GM12892 (cell line): Measurements from ENCODE around the gene MOB3B.
A peak's percentile ranks its signal among the peaks of the same experiment; 100 is the strongest.

Experiments
- DNase-seq: peaks from one replicate; pipeline ENCODE4 v3.0.0; 2011; ENCODE audit not compliant: insufficient read length
- FAIRE-seq: peaks from 2 replicates; lab custom pipeline; 2011; peaks lifted over from hg19 to GRCh38; lab: Jason Lieb, UNC
- POLR2A ChIP-seq: IDR thresholded peaks from 2 replicates; pipeline ENCODE4 v1.6.1; 2011; ENCODE audit warnings: low read depth, low read length, control low read depth
- POLR2AphosphoS5 ChIP-seq: IDR thresholded peaks from 2 replicates; pipeline ENCODE4 v1.6.1; 2011; ENCODE audit warnings: low read depth, low read length, control low read depth
- TAF1 ChIP-seq: IDR thresholded peaks from 2 replicates; pipeline ENCODE4 v1.6.1; 2011; ENCODE audit warnings: low read depth, mild to moderate bottlenecking, control low read depth, low read length, borderline replicate concordance

MOB3B gene

DNA sequence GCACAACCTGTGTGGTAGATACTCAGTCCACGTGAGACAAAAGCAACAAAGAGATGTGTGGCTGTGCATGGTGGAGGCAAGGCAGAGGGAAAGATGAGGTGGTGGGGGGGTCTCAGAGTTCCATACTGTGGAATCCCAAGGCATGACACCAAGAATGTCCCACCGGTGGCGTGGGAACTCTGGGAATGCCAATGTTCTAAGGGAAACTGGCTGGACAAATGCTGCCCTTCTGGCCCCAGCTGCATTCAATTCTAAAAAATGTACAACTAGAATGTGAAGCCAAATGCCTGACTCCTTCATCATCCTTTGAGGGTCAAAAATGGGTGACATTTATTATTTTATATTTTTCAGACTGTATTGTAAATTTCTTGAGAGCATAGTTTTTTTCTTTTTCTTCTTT, 174.4 kb downstream of the MOB3B start:
- FAIRE-seq = no peak
- no peak for TF ChIP-seq POLR2AphosphoS5
- no peak for TF ChIP-seq POLR2A
- TF ChIP-seq TAF1 = no peak
- DNase-seq = no peak

DNA sequence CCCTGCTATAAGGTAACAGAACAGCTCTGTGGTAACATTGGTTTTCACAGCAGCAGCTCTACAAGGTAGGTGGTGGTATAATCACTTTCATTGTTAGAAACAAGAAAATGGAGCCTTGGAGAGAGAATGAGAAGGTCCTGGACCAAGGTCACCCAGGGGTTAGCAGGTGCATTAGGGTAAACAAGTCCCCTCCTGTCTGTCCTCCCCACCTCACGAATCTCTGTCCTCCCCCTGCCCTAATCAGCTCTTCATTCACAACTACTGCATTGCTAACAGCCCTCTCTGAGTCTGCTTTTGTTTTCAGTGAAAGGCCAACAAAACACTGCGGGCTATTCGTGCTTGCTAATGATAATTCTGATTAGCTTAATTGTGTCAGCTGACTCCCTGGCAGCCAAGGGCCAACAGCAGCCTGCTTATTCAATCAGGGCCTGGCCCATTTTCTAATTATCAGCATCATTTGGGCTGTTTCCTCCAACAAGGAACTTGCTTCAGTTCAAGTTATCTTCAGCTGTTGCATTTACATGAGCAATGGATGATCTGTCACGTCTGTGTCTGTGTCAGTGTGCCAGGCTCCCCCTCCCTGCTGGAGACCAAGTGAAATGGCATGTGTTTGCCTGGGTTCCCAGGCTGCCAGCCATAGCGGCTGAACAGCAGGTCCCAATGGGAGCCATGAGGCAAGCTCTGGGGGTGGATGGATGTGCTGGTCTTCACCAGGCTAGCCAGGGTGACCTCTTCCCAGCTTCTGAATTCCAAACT, 176.0 kb downstream of the MOB3B start:
- TF ChIP-seq TAF1 (no peak), POLR2A (no peak), POLR2AphosphoS5 (no peak)
- FAIRE-seq (no peak), DNase-seq (no peak)

- FAIRE-seq (no peak), DNase-seq (no peak)
- TF ChIP-seq POLR2AphosphoS5 (no peak), POLR2A (no peak)
Observed at GRCh38 chr9:27353166-27353473, 176.5 kb downstream of the MOB3B start.

DNA sequence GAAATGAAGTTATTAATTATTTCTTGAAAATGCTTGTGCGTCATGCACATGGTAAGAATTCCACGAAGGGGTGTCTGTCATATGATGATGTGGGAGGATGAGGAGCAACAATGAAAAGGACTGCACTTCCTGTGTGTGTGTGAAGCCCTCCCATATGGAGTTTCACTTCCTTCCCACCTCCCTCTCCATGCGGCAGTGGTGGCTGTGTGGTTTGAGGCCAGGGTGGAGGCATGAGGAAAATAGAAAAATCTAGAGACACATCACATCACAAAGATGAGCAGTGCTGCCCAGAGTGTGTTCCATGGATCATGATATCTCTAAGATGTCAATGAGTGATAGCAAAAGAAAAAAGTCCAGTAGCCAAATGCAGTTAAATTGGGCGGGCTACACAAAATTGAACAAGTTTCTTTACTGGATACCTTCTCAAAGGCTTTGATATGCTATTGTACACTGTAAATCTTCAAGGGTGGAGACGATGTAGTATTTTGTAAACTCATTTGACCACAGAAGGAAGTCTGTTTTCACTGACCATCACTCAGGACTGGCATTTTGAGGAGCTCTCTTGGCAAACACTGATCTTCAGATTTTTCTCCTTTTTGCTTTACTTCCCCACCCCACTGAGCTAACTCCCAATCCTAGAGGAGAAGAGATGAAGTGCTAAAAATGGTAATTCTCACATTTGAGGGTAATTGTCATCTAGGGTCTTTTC, 177.0 kb downstream of the MOB3B start:
- FAIRE-seq = peak; percentile 57
- TF ChIP-seq TAF1 (no peak), POLR2A (no peak), POLR2AphosphoS5 (no peak)
- no peak for DNase-seq

- no peak for DNase-seq
- FAIRE-seq = no peak
- TF ChIP-seq POLR2A (no peak), TAF1 (no peak), POLR2AphosphoS5 (no peak)
Observed at GRCh38 chr9:27351438-27351837, 178.2 kb downstream of the MOB3B start.

DNA sequence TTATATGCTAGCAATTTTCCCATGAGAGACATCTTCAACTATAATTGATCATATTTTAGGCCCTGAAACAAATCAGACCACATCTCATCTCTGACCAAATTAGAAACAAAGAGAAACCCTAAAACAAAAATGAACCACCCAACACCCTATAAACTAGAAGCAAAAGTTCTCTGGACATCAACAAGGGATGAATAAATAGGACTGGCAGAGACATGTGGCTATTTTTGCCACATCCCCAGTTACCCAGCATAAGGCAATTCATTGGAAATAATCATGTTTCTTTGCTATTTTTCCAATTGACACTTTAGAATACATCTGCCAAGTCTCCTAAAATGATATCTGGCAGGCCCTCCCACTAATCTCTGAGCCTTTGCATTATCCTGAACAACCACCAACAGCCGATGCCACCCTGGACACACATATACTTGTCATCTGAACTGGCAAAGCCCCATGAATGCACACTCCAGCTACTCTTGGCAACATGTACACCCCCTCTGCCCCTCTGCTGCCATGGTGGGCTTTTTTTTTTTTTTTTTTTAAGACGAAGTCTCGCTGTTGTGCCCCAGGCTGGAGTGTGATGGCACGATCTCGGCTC, 179.1 kb downstream of the MOB3B start:
- TF ChIP-seq POLR2AphosphoS5 (no peak), POLR2A (no peak), TAF1 (no peak)
- DNase-seq = no peak
- no peak for FAIRE-seq

DNA sequence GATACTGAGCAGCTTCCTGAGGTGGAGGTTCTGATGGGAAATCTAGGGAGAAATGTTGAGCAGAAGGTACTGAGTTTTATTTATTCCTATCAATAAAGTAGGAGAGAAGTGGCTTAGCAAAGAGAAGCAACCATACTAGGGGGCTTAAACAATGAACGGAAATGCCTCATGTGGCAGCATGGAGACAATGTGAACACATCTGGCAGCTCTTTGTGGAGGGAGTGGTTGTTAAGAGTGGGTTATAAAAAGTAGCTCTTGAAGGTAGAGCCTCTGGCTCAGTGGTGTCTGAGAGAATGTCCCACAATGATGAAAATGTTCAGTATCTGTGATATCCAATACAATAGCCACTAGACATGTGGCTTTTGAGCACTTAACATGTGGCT, 179.9 kb downstream of the MOB3B start:
- DNase-seq (no peak), FAIRE-seq (no peak)
- TF ChIP-seq POLR2A = no peak
- TF ChIP-seq TAF1 = no peak
- TF ChIP-seq POLR2AphosphoS5 = no peak

DNA sequence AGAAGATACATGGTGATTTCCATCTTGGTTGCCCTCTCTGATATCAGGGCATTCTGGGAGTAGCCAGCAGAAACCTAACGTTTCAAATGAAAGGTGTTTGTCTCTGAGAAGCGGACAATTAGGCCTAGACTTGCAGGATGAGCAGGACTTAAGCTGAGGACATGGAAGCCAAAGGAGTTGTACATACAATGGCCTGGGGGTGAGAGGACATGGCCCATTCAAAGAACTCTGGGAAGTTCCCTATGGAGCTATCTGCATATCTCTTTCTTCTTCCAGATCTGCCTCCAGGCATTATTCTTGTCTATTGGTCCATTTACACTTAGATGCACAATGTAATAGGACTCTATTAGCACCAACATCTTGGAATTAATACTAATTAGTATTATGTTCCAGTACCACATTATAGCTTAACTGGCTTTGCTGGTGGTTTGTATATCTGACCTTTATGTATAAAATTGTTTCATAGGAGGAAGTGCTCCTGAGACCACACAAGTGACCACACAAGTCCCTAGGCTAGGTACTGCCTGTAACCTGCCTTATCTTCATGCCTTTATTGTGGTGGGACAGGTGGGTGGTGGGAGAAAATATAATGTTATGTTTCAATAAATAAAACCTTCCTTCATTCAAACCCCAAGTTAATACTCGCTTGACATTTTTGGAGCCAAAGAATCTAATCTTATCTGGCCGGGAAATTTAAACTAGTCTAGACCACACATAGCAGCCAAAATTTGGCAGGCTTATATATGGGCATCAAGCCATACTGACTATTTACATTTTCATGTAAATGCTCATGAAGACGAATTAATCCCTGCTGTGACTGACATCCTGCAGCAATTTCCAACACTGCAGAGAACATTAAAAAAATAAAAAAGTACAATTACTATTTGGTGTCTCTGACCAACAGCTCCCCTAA, 180.6 kb downstream of the MOB3B start:
- FAIRE-seq (no peak), DNase-seq (no peak)
- no peak for TF ChIP-seq POLR2A
- TF ChIP-seq POLR2AphosphoS5 = no peak
- TF ChIP-seq TAF1 = no peak

GRCh38 chr9:27347889-27348288, 181.7 kb downstream of the MOB3B start:
- FAIRE-seq (no peak), DNase-seq (no peak)
- no peak for TF ChIP-seq POLR2AphosphoS5
- TF ChIP-seq TAF1 = no peak
- TF ChIP-seq POLR2A = no peak

- TF ChIP-seq TAF1 (no peak), POLR2AphosphoS5 (no peak), POLR2A (no peak)
- FAIRE-seq (no peak), DNase-seq (no peak)
Observed at GRCh38 chr9:27344776-27345175, 184.8 kb downstream of the MOB3B start.

GRCh38 chr9:27341545-27342294, 187.9 kb downstream of the MOB3B start:
- FAIRE-seq (no peak), DNase-seq (no peak)
- no peak for TF ChIP-seq POLR2A
- TF ChIP-seq TAF1 = no peak
- no peak for TF ChIP-seq POLR2AphosphoS5

DNA sequence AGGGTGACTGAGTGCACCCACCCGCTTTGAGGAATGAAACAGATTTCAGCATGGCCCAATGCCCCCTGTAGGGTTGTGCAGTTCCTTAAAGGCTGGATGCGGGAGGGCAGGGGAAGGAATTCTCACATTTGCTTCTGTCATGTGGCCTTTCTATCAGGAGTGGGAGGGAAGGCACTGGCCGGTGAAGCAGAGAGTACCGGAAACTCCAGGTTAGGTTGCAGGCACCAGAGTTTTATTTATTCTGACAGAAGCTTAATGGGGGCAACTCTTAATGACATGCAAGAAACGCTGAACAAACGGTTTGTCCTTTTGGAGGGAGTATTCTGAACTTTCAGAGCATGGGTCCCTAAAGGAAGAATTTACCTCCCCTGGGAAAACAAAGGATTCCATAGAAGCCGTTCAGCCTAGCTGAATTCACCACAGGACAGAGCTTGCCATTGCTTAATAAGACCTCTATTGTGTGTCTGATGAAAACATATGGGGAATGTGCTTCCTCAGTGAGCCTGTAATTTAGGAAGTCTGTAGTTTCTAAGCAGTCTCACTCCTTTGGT, 188.6 kb downstream of the MOB3B start:
- no peak for DNase-seq
- FAIRE-seq = no peak
- TF ChIP-seq POLR2AphosphoS5 (no peak), POLR2A (no peak), TAF1 (no peak)
